Epithelial cell of esophagus (primary cell): ENCODE measurements around the gene ESRP2.

ENCODE experiments used
- DNase-seq: peaks from one replicate; pipeline ENCODE4 v3.0.0; 2010; ENCODE audit warnings: low read depth
- H3K4me3 ChIP-seq: 2 replicates; pipeline ENCODE4 v1.5.1; 2011; ENCODE audit warnings: mild to moderate bottlenecking, low read length, control low read depth
- CTCF ChIP-seq: IDR thresholded peaks from 2 replicates; pipeline ENCODE4 v1.5.1; 2011; ENCODE audit warnings: low read depth, mild to moderate bottlenecking, low read length, control low read depth, inconsistent platforms; ENCODE audit not compliant: insufficient read depth; ENCODE audit errors: missing control alignments

ESRP2 gene

GRCh38 chr16:68183046-68183445, 52.9 kb downstream of the ESRP2 start:
- no peak overlapping the region for H3K4me3 ChIP-seq
- no peak for TF ChIP-seq CTCF
- DNase-seq, result no peak

GRCh38 chr16:68179855-68180254, 56.1 kb downstream of the ESRP2 start:
- no peak for DNase-seq
- no peak overlapping the region for H3K4me3 ChIP-seq
- no peak for TF ChIP-seq CTCF

DNA sequence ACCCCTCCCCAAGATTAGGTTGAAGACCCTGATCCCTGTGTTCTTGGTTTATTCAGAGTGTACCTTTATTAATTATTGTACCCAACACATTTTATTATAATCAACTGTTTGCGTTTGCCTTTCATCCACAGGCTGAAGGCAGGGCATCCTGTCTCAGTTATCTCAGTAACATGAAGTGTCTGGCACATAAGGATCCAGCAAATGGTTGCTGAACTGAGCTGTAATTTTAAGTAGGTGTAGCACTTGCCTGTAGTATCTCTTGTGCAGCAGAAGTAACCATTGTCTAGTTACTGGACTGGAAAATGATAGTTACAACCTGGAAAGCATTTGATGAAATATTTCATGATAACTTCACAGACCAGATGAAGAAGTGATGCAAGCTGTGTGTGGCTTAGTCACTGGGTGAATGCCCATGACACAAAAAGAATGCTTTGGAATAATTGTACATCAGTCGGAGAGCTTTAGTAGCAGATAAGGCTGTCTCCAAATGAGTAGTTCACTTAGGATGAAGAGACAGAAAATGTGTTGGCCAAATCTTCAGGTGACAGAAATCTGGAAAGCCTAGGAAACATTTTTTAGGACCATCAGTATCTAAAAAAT, 56.6 kb downstream of the ESRP2 start:
- DNase-seq, result no peak
- no peak overlapping the region for H3K4me3 ChIP-seq
- no peak for TF ChIP-seq CTCF
